IMR-90 (cell line): ENCODE measurements around the gene ALK. TPM values are rescaled to one million over a fixed set of nuclear protein-coding genes. Genes with fewer than 3 reads are reported as not detected.

Source experiments
- ATAC-seq: fragments of 200-7000 bp; cut with Tn5 transposase; 2 replicates; pipeline ENCODE4 v1.9.1; 2020; ENCODE audit warnings: low read depth, mild to moderate bottlenecking, moderate library complexity
- BruUV-seq: library from RNA; stranded (reverse); fragments of 400-500 nt; replicated peaks from 2 replicates; lab custom pipeline; 2021; lab: Mats Ljungman, UMichigan
- CTCF ChIA-PET: fragments of 300-600 bp; formaldehyde crosslinking; extraction: SDS; loops from one replicate; lab custom pipeline; 2021; ENCODE audit warnings: antibody characterized with exemption; lab: Yijun Ruan, JAX
- POLR2A ChIA-PET: fragments of 300-600 bp; sonication (Branson Sonifier 250); formaldehyde crosslinking; loops from one replicate; lab custom pipeline; 2022; ENCODE audit warnings: antibody characterized with exemption; ENCODE audit not compliant: unreplicated experiment; lab: Charles Lee
- DNase-seq: peaks from one replicate; pipeline ENCODE4 v3.0.0; 2013
- H2AFZ ChIP-seq: replicated peaks from 2 replicates; pipeline ENCODE3; 2013; ENCODE audit warnings: low read length, mild to moderate bottlenecking; ENCODE audit not compliant: poor library complexity
- H2AK5ac ChIP-seq: 2 replicates; pipeline ENCODE4 v1.6.1; 2013; ENCODE audit warnings: low read depth, low read length, inconsistent platforms
- H2AK9ac ChIP-seq: replicated peaks from 2 replicates; pipeline ENCODE3; 2013; ENCODE audit warnings: mild to moderate bottlenecking, low read depth, low read length, moderate library complexity; ENCODE audit not compliant: poor library complexity
- H2BK120ac ChIP-seq: 2 replicates; pipeline ENCODE4 v1.6.1; 2013; ENCODE audit warnings: low read depth, low read length, inconsistent platforms
- H2BK15ac ChIP-seq: 3 replicates; pipeline ENCODE4 v1.6.1; 2013; ENCODE audit warnings: low read depth, low read length, inconsistent platforms
- H2BK20ac ChIP-seq: 2 replicates; pipeline ENCODE4 v1.6.1; 2013; ENCODE audit warnings: low read depth, mild to moderate bottlenecking, inconsistent platforms, low read length, moderate library complexity
- H2BK5ac ChIP-seq: 2 replicates; pipeline ENCODE4 v1.6.1; 2013; ENCODE audit warnings: mild to moderate bottlenecking, low read depth, low read length, inconsistent platforms; ENCODE audit not compliant: poor library complexity, severe bottlenecking
- H3K14ac ChIP-seq: replicated peaks from 2 replicates; pipeline ENCODE4 v1.6.1; 2013; ENCODE audit warnings: low read depth, low read length, inconsistent platforms
- H3K18ac ChIP-seq: 2 replicates; pipeline ENCODE4 v1.6.1; 2013; ENCODE audit warnings: low read depth, low read length, control low read depth
- H3K23ac ChIP-seq: 2 replicates; pipeline ENCODE4 v1.6.1; 2013; ENCODE audit warnings: low read depth, low read length, inconsistent platforms
- H3K27ac ChIP-seq: 2 replicates; pipeline ENCODE4 v1.5.1; 2013; ENCODE audit warnings: mild to moderate bottlenecking, control low read depth, low read length; ENCODE audit not compliant: insufficient read depth
- H3K27me3 ChIP-seq: 2 replicates; pipeline ENCODE4 v1.6.1; 2013; ENCODE audit warnings: low read length; ENCODE audit not compliant: control insufficient read depth, insufficient read depth
- H3K36me3 ChIP-seq: 2 replicates; pipeline ENCODE4 v1.6.1; 2013; ENCODE audit warnings: low read length, mixed read lengths; ENCODE audit not compliant: control insufficient read depth, insufficient read depth
- H3K4ac ChIP-seq: 2 replicates; pipeline ENCODE4 v1.6.1; 2013; ENCODE audit warnings: low read depth, low read length, inconsistent platforms
- H3K4me1 ChIP-seq: 2 replicates; pipeline ENCODE4 v1.6.1; 2013; ENCODE audit warnings: low read length, mixed read lengths; ENCODE audit not compliant: control insufficient read depth, insufficient read depth
- H3K4me2 ChIP-seq: 2 replicates; pipeline ENCODE4 v1.6.1; 2013; ENCODE audit warnings: low read depth, mild to moderate bottlenecking, control low read depth, low read length, moderate library complexity
- H3K4me3 ChIP-seq: 2 replicates; pipeline ENCODE4 v1.5.1; 2013; ENCODE audit warnings: low read depth, mild to moderate bottlenecking, control low read depth, low read length, moderate library complexity; ENCODE audit not compliant: insufficient read depth
- H3K56ac ChIP-seq: 2 replicates; pipeline ENCODE4 v1.6.1; 2013; ENCODE audit warnings: low read length, inconsistent platforms; ENCODE audit not compliant: insufficient read depth; ENCODE audit errors: extremely low read depth
- H3K79me1 ChIP-seq, 2 experiments: 2 replicates each; pipeline ENCODE4 v1.6.1; 2013; ENCODE audit warnings: low read length in 2 of 2, inconsistent platforms in 1 of 2, low read depth in 1 of 2
- H3K9ac ChIP-seq: 2 replicates; pipeline ENCODE4 v1.6.1; 2013; ENCODE audit warnings: low read depth, low read length, control low read depth
- H3K9me1 ChIP-seq: 2 replicates; pipeline ENCODE4 v1.6.1; 2013; ENCODE audit warnings: low read length, inconsistent platforms; ENCODE audit not compliant: insufficient read depth
- H3K9me3 ChIP-seq: 2 replicates; pipeline ENCODE4 v1.6.1; 2013; ENCODE audit warnings: low read length; ENCODE audit not compliant: control insufficient read depth, insufficient read depth
- H4K20me1 ChIP-seq: 2 replicates; pipeline ENCODE4 v1.6.1; 2013; ENCODE audit warnings: low read length, inconsistent platforms; ENCODE audit not compliant: insufficient read depth
- H4K5ac ChIP-seq: 2 replicates; pipeline ENCODE4 v1.6.1; 2013; ENCODE audit warnings: mild to moderate bottlenecking, low read depth, low read length, control low read depth
- H4K8ac ChIP-seq, 2 experiments: 2 replicates each; pipeline ENCODE4 v1.6.1; 2013; ENCODE audit warnings: low read depth in 2 of 2, low read length in 2 of 2, control low read depth in 1 of 2, inconsistent platforms in 1 of 2
- H4K91ac ChIP-seq: 2 replicates; pipeline ENCODE4 v1.6.1; 2013; ENCODE audit warnings: low read depth, low read length, inconsistent platforms; ENCODE audit not compliant: insufficient read depth
- BHLHE40 ChIP-seq: fragments of 150-350 bp; IDR thresholded peaks from 2 replicates; pipeline ENCODE4 v1.6.1; 2016; ENCODE audit warnings: mild to moderate bottlenecking, low read depth, low read length
- CEBPB ChIP-seq: IDR thresholded peaks from 2 replicates; pipeline ENCODE4 v1.6.1; 2012; ENCODE audit warnings: low read depth, low read length, improper control_type of control experiment
- CHD1 ChIP-seq: IDR thresholded peaks from 2 replicates; pipeline ENCODE4 v1.6.1; 2012; ENCODE audit warnings: low read depth, low read length, improper control_type of control experiment
- MAFK ChIP-seq: IDR thresholded peaks from 2 replicates; pipeline ENCODE4 v1.6.1; 2012; ENCODE audit warnings: low read depth, low read length, improper control_type of control experiment
- MXI1 ChIP-seq: IDR thresholded peaks from 2 replicates; pipeline ENCODE4 v1.6.1; 2012; ENCODE audit warnings: low read depth, mild to moderate bottlenecking, low read length, moderate library complexity, borderline replicate concordance
- NFE2L2 ChIP-seq: fragments of 150-350 bp; IDR thresholded peaks from 2 replicates; pipeline ENCODE4 v1.6.1; 2016; ENCODE audit warnings: low read depth, mild to moderate bottlenecking, low read length
- RCOR1 ChIP-seq: IDR thresholded peaks from 2 replicates; pipeline ENCODE4 v1.6.1; 2012; ENCODE audit warnings: mild to moderate bottlenecking, low read length, improper control_type of control experiment; ENCODE audit not compliant: insufficient replicate concordance
- RFX5 ChIP-seq: IDR thresholded peaks from 2 replicates; pipeline ENCODE4 v1.8.0; 2012; ENCODE audit warnings: low read depth, mild to moderate bottlenecking, low read length, moderate library complexity
- USF2 ChIP-seq: fragments of 150-350 bp; IDR thresholded peaks from 2 replicates; pipeline ENCODE4 v1.6.1; 2017; ENCODE audit warnings: mild to moderate bottlenecking, antibody characterized with exemption, low read length, low read depth
- WGBS, 2 experiments: methylation state at CpG; one replicate each; pipeline versions ENCODE4 v1.1.5 to v1.1.7; 2013; ENCODE audit warnings: missing lambda C conversion rate in 2 of 2; ENCODE audit not compliant: insufficient read length in 1 of 2; ENCODE audit errors: extremely low coverage in 2 of 2; 5-methylcytosine and 5-hydroxymethylcytosine counted together
- dilution Hi-C: fragments of 300-500 bp; cut with HindIII; formaldehyde crosslinking; loops from one replicate; pipeline ENCODE4 v1.14.3; 2018; ENCODE audit warnings: low sequenced_read_pairs; ENCODE audit not compliant: unreplicated experiment
- in situ Hi-C: fragments of 300-500 bp; cut with MboI; formaldehyde crosslinking; loops from 3 replicates; pipeline ENCODE4 v1.14.3; 2019; ENCODE audit warnings: low sequenced_read_pairs, inconsistent platforms, mixed read lengths
- intact Hi-C: fragments of 100-400 bp; cut with micrococcal nuclease; formaldehyde crosslinking; loops from 2 replicates; pipeline ENCODE4 v1.10.0; 2022
- polyA plus RNA-seq, 3 experiments: library from polyadenylated mRNA; depleted of rRNA; stranded (reverse); fragments of >200 nt; gene quantifications; 2 replicates each; pipeline ENCODE4 v1.2.3, GENCODE V29; 2012; ENCODE audit warnings: low replicate concordance in 1 of 3
- total RNA-seq: library from RNA; depleted of rRNA; stranded (reverse); fragments of >200 nt; gene quantifications from 2 replicates; pipeline ENCODE4 v1.2.3, GENCODE V29; 2012

The ALK gene
- total and polyA plus RNA-seq, 2 of the 4 experiments (the other 2 are of a cell fraction) = not detected

GRCh38 chr2:29255004-29255403 lies 666.4 kb downstream of the ALK start:
- TF ChIP-seq CHD1 = no peak
- TF ChIP-seq RFX5 = no peak
- no peak for TF ChIP-seq MAFK
- TF ChIP-seq NFE2L2 = no peak
- TF ChIP-seq USF2 = no peak
- no peak for TF ChIP-seq CEBPB
- no peak for TF ChIP-seq RCOR1
- TF ChIP-seq BHLHE40 = no peak
- no peak for TF ChIP-seq MXI1
- Histone ChIP-seq H4K8ac (no peak overlapping the region), H2AFZ (no peak overlapping the region), H3K4ac (no peak overlapping the region), H3K56ac (no peak overlapping the region), H3K23ac (no peak overlapping the region), H4K20me1 (no peaks in the 10 kb centered on the region), H2BK20ac (no peak overlapping the region), H3K9ac (no peak overlapping the region), H3K79me1 (no peaks in the 10 kb centered on the region), H2BK5ac (no peak overlapping the region), H3K4me3 (no peak overlapping the region), H2BK15ac (no peak overlapping the region), H3K18ac (no peak overlapping the region), H2AK9ac (no peak overlapping the region), H3K36me3 (no peaks in the 10 kb centered on the region), H3K4me1 (no peaks in the 10 kb centered on the region), H3K27ac (no peak overlapping the region), H3K9me3 (no peaks in the 10 kb centered on the region), H3K14ac (no peak overlapping the region), H3K4me2 (no peak overlapping the region), H4K5ac (no peak overlapping the region), H4K91ac (no peak overlapping the region), H3K9me1 (no peaks in the 10 kb centered on the region), H2BK120ac (no peak overlapping the region), H2AK5ac (no peak overlapping the region), H3K27me3 (peaks cover 9% of the 10 kb centered on the region)
- intact Hi-C loops = no loop called here
- in situ Hi-C loops = no loop called here
- ChIA-PET CTCF (no interaction called here), POLR2A (no interaction called here)
- no peak for DNase-seq
- dilution Hi-C loops = no loop called here
- no TSS peak for BruUV-seq
- ATAC-seq = no peak
- WGBS, 2 experiments = 60% methylated on average over 1 of the region's 2 CpGs; no CpG with 5 or more reads in 1 of the 2 experiments
